GM12878 (cell line): Measurements from ENCODE around the gene TIMP2. TPM values are rescaled to one million over a fixed set of nuclear protein-coding genes. Genes with fewer than 3 reads are reported as not detected.

Source experiments
- ATAC-seq: fragments of 200-7000 bp; cut with Tn5 transposase; 3 replicates; pipeline ENCODE4 v1.9.1; 2020; ENCODE audit warnings: mild to moderate bottlenecking, moderate library complexity
- BruUV-seq: library from RNA; stranded (reverse); fragments of 400-500 nt; replicated peaks from 2 replicates; lab custom pipeline; 2021; lab: Mats Ljungman, UMichigan
- CTCF ChIA-PET: fragments of 300-600 bp; sonication (Branson Sonifier 250); formaldehyde crosslinking; extraction: SDS; loops from one replicate; lab custom pipeline; 2021; ENCODE audit warnings: inconsistent platforms; lab: Yijun Ruan, JAX
- POLR2A ChIA-PET: fragments of 350-600 bp; formaldehyde crosslinking; extraction: SDS; loops from one replicate; lab custom pipeline; 2021; ENCODE audit warnings: inconsistent platforms; lab: Charles Lee
- RAD21 ChIA-PET: fragments of 300-600 bp; sonication (Branson Sonifier 250); formaldehyde crosslinking; loops from one replicate; lab custom pipeline; 2023; ENCODE audit warnings: antibody characterized with exemption; ENCODE audit not compliant: unreplicated experiment; lab: Charles Lee
- SMC1A ChIA-PET: fragments of 300-600 bp; sonication (Branson Sonifier 250); formaldehyde crosslinking; loops from one replicate; lab custom pipeline; 2023; ENCODE audit not compliant: unreplicated experiment, uncharacterized antibody; lab: Charles Lee
- DNase-seq: peaks from one replicate; pipeline ENCODE4 v3.0.0-alpha.2; 2011; ENCODE audit warnings: low read depth, low spot score
- FAIRE-seq: peaks from 3 replicates; lab custom pipeline; 2011; peaks lifted over from hg19 to GRCh38; lab: Jason Lieb, UNC
- H2AFZ ChIP-seq: 2 replicates; pipeline ENCODE4 v1.6.0; 2011; ENCODE audit warnings: low read depth, low read length, control low read depth; ENCODE audit not compliant: control insufficient read depth
- H3K27ac ChIP-seq: 2 replicates; pipeline ENCODE4 v1.5.1; 2011; ENCODE audit warnings: control low read depth; ENCODE audit not compliant: control insufficient read depth, insufficient read depth
- H3K27me3 ChIP-seq, 2 experiments: replicated peaks in 1 of 2; 2 replicates each; pipeline versions ENCODE4 v1.6.0 to v1.6.1; 2011; ENCODE audit warnings: low read length in 1 of 2; ENCODE audit not compliant: control insufficient read depth in 2 of 2, insufficient read depth in 2 of 2
- H3K36me3 ChIP-seq, 2 experiments: 2 replicates each; pipeline ENCODE4 v1.5.1; 2011; ENCODE audit warnings: low read length in 1 of 2; ENCODE audit not compliant: control insufficient read depth in 2 of 2, insufficient read depth in 2 of 2
- H3K4me1 ChIP-seq: 2 replicates; pipeline ENCODE4 v1.6.1; 2011; ENCODE audit warnings: mild to moderate bottlenecking, low read length, moderate library complexity, mixed read lengths; ENCODE audit not compliant: control insufficient read depth, insufficient read depth
- H3K4me2 ChIP-seq: 2 replicates; pipeline ENCODE4 v1.6.0; 2011; ENCODE audit warnings: control low read depth; ENCODE audit not compliant: control insufficient read depth, insufficient read depth
- H3K4me3 ChIP-seq: fragments of 200-600 bp; sonication (generic); 2 replicates; pipeline ENCODE4 v1.5.1; 2016
- H3K79me2 ChIP-seq: 2 replicates; pipeline ENCODE4 v1.6.0; 2011; ENCODE audit warnings: low read length; ENCODE audit not compliant: control insufficient read depth, insufficient read depth
- H3K9ac ChIP-seq: 2 replicates; pipeline ENCODE4 v1.8.0; 2011; ENCODE audit warnings: low read length, control low read depth, mixed read lengths; ENCODE audit not compliant: control insufficient read depth, insufficient read depth
- H3K9me3 ChIP-seq: replicated peaks from 3 replicates; pipeline ENCODE4 v1.5.1; 2011; ENCODE audit warnings: mild to moderate bottlenecking, low read length; ENCODE audit not compliant: control insufficient read depth, insufficient read depth
- H4K20me1 ChIP-seq: 2 replicates; pipeline ENCODE4 v1.6.0; 2011; ENCODE audit not compliant: control insufficient read depth, insufficient read depth
- EP300 ChIP-seq, 2 experiments: fragments of 150-350 bp in 1 of 2; IDR thresholded peaks; 2 replicates each; pipeline ENCODE4 v1.6.1; 2011 to 2012; ENCODE audit warnings: low read depth in 2 of 2, low read length in 2 of 2, borderline replicate concordance in 1 of 2, improper control_type of control experiment in 1 of 2, inconsistent platforms in 1 of 2; ENCODE audit not compliant: control insufficient read depth in 1 of 2
- IKZF2 ChIP-seq, 2 experiments: fragments of 450-650 bp; IDR thresholded peaks; 2 replicates each; pipeline ENCODE4 v1.6.1; 2017; ENCODE audit warnings: mild to moderate bottlenecking in 2 of 2, moderate library complexity in 2 of 2
- IRF5 ChIP-seq: fragments of 450-650 bp; IDR thresholded peaks from 2 replicates; pipeline ENCODE4 v1.6.1; 2017; ENCODE audit warnings: borderline replicate concordance
- KDM1A ChIP-seq: fragments of 200-600 bp; sonication (generic); IDR thresholded peaks from 2 replicates; pipeline ENCODE4 v1.6.1; 2016; ENCODE audit warnings: borderline replicate concordance
- MYB ChIP-seq: fragments of 150-350 bp; IDR thresholded peaks from 2 replicates; pipeline ENCODE4 v1.6.1; 2014; ENCODE audit warnings: mild to moderate bottlenecking, low read depth, low read length, borderline replicate concordance
- PAX5 ChIP-seq: IDR thresholded peaks from 2 replicates; pipeline ENCODE4 v1.6.1; 2011; ENCODE audit warnings: low read depth, low read length, borderline replicate concordance
- PML ChIP-seq: IDR thresholded peaks from 2 replicates; pipeline ENCODE4 v1.6.1; 2012; ENCODE audit warnings: low read length, inconsistent platforms
- PRDM15 ChIP-seq: fragments of 450-650 bp; formaldehyde crosslinking; IDR thresholded peaks from 2 replicates; pipeline ENCODE4 v1.4.0; 2020; ENCODE audit warnings: mild to moderate bottlenecking, moderate library complexity
- RAD21 ChIP-seq: IDR thresholded peaks from 2 replicates; pipeline ENCODE4 v1.6.1; 2011; ENCODE audit warnings: mild to moderate bottlenecking, low read depth, low read length, moderate library complexity; ENCODE audit not compliant: insufficient read depth
- RELA ChIP-seq: fragments of 450-650 bp; IDR thresholded peaks from 2 replicates; pipeline ENCODE4 v1.8.0; 2014; ENCODE audit warnings: borderline replicate concordance; ENCODE audit not compliant: partially characterized antibody
- REST ChIP-seq: IDR thresholded peaks from 2 replicates; pipeline ENCODE4 v1.6.1; 2012; ENCODE audit warnings: mild to moderate bottlenecking, low read depth, low read length
- SMAD1 ChIP-seq: fragments of 450-650 bp; IDR thresholded peaks from 2 replicates; pipeline ENCODE4 v1.6.1; 2018; ENCODE audit warnings: mild to moderate bottlenecking, low read depth; ENCODE audit not compliant: partially characterized antibody
- SMC3 ChIP-seq: IDR thresholded peaks from 2 replicates; pipeline ENCODE4 v1.6.1; 2011; ENCODE audit warnings: low read length, improper control_type of control experiment, borderline replicate concordance
- WGBS: methylation state at CpG from one replicate; pipeline ENCODE4 v1.1.6; 2016; ENCODE audit warnings: low lambda C conversion rate; ENCODE audit not compliant: insufficient replicate concordance, insufficient coverage; ENCODE audit errors: missing lambda C conversion rate; 5-methylcytosine and 5-hydroxymethylcytosine counted together
- in situ Hi-C: fragments of 300-500 bp; cut with MboI; formaldehyde crosslinking; loops from 9 replicates; pipeline ENCODE4 v1.14.3; 2018; ENCODE audit warnings: mixed read lengths
- intact Hi-C: fragments of 100-400 bp; cut with micrococcal nuclease; formaldehyde crosslinking; loops from one replicate; pipeline ENCODE4 v1.14.2; 2022; ENCODE audit not compliant: unreplicated experiment
- polyA plus RNA-seq, 11 experiments: library from polyadenylated mRNA; depleted of rRNA in 4 of 11; unstranded in 6 of 11; stranded (reverse) in 5 of 11; fragments of >200 nt; fragmentation: Nextera tagmentation in 4 of 11; fragmentation: Illumina TruSeq in 1 of 11; extraction: Ambion mirVana in 4 of 11; extraction: Trizol in 1 of 11; gene quantifications; 1 replicate in 1 of 11; 2 replicates in 10 of 11; pipeline versions ENCODE4 v1.2.1 to v1.2.3, GENCODE V29; 2011 to 2016; ENCODE audit warnings: inconsistent platforms in 2 of 11, missing spikeins in 2 of 11, low read depth in 1 of 11
- total RNA-seq, 4 experiments: library from RNA; depleted of rRNA in 3 of 4; stranded (reverse); fragments of >200 nt in 3 of 4; fragmentation: Illumina TruSeq in 1 of 4; extraction: Trizol in 1 of 4; gene quantifications; 2 replicates each; pipeline versions ENCODE4 v1.2.1 to v1.2.3, GENCODE V29; 2013 to 2021

TIMP2 gene
- total and polyA plus RNA-seq, 10 of the 15 experiments (the other 5 are each of a cell fraction or from before 2014, with no cell fraction given): 0.03 to 0.41 (median 0.04) TPM; not detected in 7

- in situ Hi-C loops: no loop called here
- ATAC-seq (peak; percentile 93), FAIRE-seq (peak; percentile 80), DNase-seq (no peak)
- Histone ChIP-seq H3K4me3 (no peak overlapping the region), H3K27ac (no peak overlapping the region), H3K9ac (no peak overlapping the region), H3K79me2 (no peaks in the 10 kb centered on the region), H3K27me3 (0 out of 4 replicates have a peak, but pooled peaks cover 0 to 1% of the 10 kb centered on the region in 2 experiments), H3K9me3 (no peaks in the 10 kb centered on the region), H4K20me1 (no peaks in the 10 kb centered on the region), H2AFZ (no peak overlapping the region), H3K4me1 (no peaks in the 10 kb centered on the region), H3K36me3 (no peaks in the 10 kb centered on the region), H3K4me2 (no peak overlapping the region)
- ChIA-PET CTCF (interaction anchor here (0.5 to 7.1 kb wide), 22 partner anchors 10 to 382 kb away, joined by 3 to 59 read pairs (median 3); no protein-coding TSS in a partner anchor), RAD21 (interaction anchor here (1.0 to 2.3 kb wide), 4 partner anchors 22 to 106 kb away, joined by 3 to 15 read pairs (median 4); no protein-coding TSS in a partner anchor), SMC1A (interaction anchor here (0.6 to 2.7 kb wide), 6 partner anchors 15 to 526 kb away, joined by 3 to 17 read pairs (median 3); no protein-coding TSS in a partner anchor), POLR2A (interaction anchor here (0.5 to 1.3 kb wide), 4 partner anchors 10 to 967 kb away, joined by 3 to 7 read pairs (median 4); no protein-coding TSS in a partner anchor)
- intact Hi-C loops: loop anchor here (1.0 kb wide), 1 partner anchor 105 kb away; no protein-coding TSS in a partner anchor
- WGBS: 17% methylated on average over 19 of the region's 19 CpGs
- no TSS peak for BruUV-seq
- TF ChIP-seq PRDM15 (CRISPR knock-in tag): no peak
- TF ChIP-seq PML: no peak
- no peak for TF ChIP-seq PAX5
- TF ChIP-seq SMC3: peak; percentile 78
- no peak for TF ChIP-seq MYB
- peak; percentile 43; the same call in 1 of the 2 replicates for TF ChIP-seq REST
- TF ChIP-seq RELA: no peak
- no peak for TF ChIP-seq EP300 (IDR thresholded peaks at IDR 0.05; ENCODE audit: borderline replicate concordance in 1 of 2, control insufficient read depth in 1 of 2, low read depth in 2 of 2, low read length in 2 of 2)
- TF ChIP-seq IRF5: no peak
- no peak for TF ChIP-seq SMAD1
- peak; percentile 77 for TF ChIP-seq RAD21
- no peak for TF ChIP-seq IKZF2 (IDR thresholded peaks at IDR 0.05)
- TF ChIP-seq KDM1A: no peak
These were observed 59.4 kb downstream of the TIMP2 start for GRCh38 chr17:78865682-78866390.
